SKM-1 (cell line): ENCODE data around the gene SAA2.
"Not testable (repeated sequence)": the region's sequence is repeated elsewhere in the genome, so short reads cannot be mapped to it uniquely, and the experiment has no call there.

ENCODE experiments used
- DNase-seq: peaks from one replicate; lab custom pipeline; 2025; ENCODE audit not compliant: unreplicated experiment; lab: John Stamatoyannopoulos, UW

The SAA2 gene

GRCh38 chr11:18197738-18198137, 50.7 kb downstream of the SAA2 start:
- DNase-seq, result not testable (repeated sequence)

- DNase-seq, result no peak
Observed at GRCh38 chr11:18196532-18196931, 51.9 kb downstream of the SAA2 start.
